WTC11 (cell line): ENCODE data around the gene KRTAP5-2.

ENCODE experiments used
- CREB1 ChIP-seq: sonication (generic); formaldehyde crosslinking; IDR thresholded peaks from 2 replicates; pipeline ENCODE4 v1.8.0; 2023; ENCODE audit warnings: mild to moderate bottlenecking, missing genetic modification reagents
- GABPB1 ChIP-seq: sonication (generic); formaldehyde crosslinking; IDR thresholded peaks from 2 replicates; pipeline ENCODE4 v1.8.1; 2023; ENCODE audit warnings: mild to moderate bottlenecking, missing genetic modification reagents
- SP1 ChIP-seq: sonication (generic); formaldehyde crosslinking; conservative IDR thresholded peaks from 2 replicates; pipeline ENCODE4 v1.8.1; 2022; ENCODE audit warnings: missing genetic modification reagents
- TF ChIP-seq, protein P1 (sequence below): sonication (generic); formaldehyde crosslinking; IDR thresholded peaks from 2 replicates; pipeline ENCODE4 v1.8.1; 2023; ENCODE audit warnings: mild to moderate bottlenecking, missing genetic modification reagents, moderate library complexity
- TF ChIP-seq, protein P2 (sequence below): sonication (generic); formaldehyde crosslinking; IDR thresholded peaks from 2 replicates; pipeline ENCODE4 v1.8.1; 2023; ENCODE audit warnings: mild to moderate bottlenecking, missing genetic modification reagents
- TF ChIP-seq, protein P3 (sequence below): fragments of 200-600 bp; IDR thresholded peaks from 2 replicates; pipeline ENCODE4 v1.8.0; 2022; ENCODE audit warnings: antibody characterized with exemption
- TF ChIP-seq, protein P4 (sequence below): sonication (generic); formaldehyde crosslinking; IDR thresholded peaks from 2 replicates; pipeline ENCODE4 v1.8.1; 2022; ENCODE audit warnings: low read depth, mild to moderate bottlenecking, moderate library complexity, missing genetic modification reagents, borderline replicate concordance
- TF ChIP-seq, protein P5 (sequence below): sonication (generic); formaldehyde crosslinking; IDR thresholded peaks from 2 replicates; pipeline ENCODE4 v1.8.1; 2022; ENCODE audit warnings: missing genetic modification reagents, borderline replicate concordance
- TF ChIP-seq, protein P6 (sequence below): sonication (generic); formaldehyde crosslinking; IDR thresholded peaks from 2 replicates; pipeline ENCODE4 v1.8.0; 2022; ENCODE audit warnings: mild to moderate bottlenecking, missing genetic modification reagents
- TF ChIP-seq, protein P7 (sequence below): sonication (generic); formaldehyde crosslinking; IDR thresholded peaks from 2 replicates; pipeline ENCODE4 v1.8.1; 2023; ENCODE audit warnings: mild to moderate bottlenecking, missing genetic modification reagents, moderate library complexity
- TF ChIP-seq, protein P8 (sequence below): sonication (generic); formaldehyde crosslinking; IDR thresholded peaks from 2 replicates; pipeline ENCODE4 v1.8.0; 2023; ENCODE audit warnings: missing genetic modification reagents
- TF ChIP-seq, protein P9 (sequence below): sonication (generic); formaldehyde crosslinking; IDR thresholded peaks from 2 replicates; pipeline ENCODE4 v1.8.1; 2022; ENCODE audit warnings: mild to moderate bottlenecking, missing genetic modification reagents, moderate library complexity, borderline replicate concordance

DNA sequence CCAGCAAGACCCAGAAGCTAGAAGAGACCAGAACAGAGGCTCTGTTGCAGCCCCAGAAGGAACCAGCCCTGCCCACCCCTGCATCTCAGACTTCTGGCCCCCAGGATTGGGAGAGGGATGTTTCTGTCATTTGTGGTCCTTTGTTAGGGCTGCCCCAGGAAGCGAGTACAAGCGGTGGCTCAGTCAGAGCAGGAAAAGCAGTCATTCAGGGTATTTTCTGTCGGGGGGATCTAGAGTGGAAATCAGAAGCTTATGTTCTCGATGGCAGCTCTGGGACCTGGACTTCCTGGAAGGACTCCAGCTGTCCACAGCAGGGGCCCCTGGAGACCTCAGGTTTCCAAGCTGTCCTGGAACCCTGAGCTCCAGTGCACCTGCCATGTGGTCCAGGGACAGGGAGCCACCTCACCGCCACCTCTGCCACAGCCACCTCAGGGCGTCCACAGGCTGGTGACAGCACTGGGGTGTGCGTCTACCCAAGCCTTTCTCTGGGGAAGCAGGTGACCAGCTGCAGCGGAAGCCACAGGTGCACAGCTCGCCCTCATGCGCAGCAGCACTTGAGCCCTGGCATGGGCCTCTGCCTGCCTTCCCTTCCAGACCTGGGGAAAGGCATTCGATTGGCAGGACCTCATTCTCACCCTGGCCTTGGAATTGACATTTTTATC lies 34.1 kb upstream of the KRTAP5-2 start:
- TF ChIP-seq, protein P1, sequence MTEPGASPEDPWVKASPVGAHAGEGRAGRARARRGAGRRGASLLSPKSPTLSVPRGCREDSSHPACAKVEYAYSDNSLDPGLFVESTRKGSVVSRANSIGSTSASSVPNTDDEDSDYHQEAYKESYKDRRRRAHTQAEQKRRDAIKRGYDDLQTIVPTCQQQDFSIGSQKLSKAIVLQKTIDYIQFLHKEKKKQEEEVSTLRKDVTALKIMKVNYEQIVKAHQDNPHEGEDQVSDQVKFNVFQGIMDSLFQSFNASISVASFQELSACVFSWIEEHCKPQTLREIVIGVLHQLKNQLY = no peak
- TF ChIP-seq, protein P2, sequence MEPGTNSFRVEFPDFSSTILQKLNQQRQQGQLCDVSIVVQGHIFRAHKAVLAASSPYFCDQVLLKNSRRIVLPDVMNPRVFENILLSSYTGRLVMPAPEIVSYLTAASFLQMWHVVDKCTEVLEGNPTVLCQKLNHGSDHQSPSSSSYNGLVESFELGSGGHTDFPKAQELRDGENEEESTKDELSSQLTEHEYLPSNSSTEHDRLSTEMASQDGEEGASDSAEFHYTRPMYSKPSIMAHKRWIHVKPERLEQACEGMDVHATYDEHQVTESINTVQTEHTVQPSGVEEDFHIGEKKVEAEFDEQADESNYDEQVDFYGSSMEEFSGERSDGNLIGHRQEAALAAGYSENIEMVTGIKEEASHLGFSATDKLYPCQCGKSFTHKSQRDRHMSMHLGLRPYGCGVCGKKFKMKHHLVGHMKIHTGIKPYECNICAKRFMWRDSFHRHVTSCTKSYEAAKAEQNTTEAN (CRISPR knock-in tag) = no peak
- TF ChIP-seq, protein P3, sequence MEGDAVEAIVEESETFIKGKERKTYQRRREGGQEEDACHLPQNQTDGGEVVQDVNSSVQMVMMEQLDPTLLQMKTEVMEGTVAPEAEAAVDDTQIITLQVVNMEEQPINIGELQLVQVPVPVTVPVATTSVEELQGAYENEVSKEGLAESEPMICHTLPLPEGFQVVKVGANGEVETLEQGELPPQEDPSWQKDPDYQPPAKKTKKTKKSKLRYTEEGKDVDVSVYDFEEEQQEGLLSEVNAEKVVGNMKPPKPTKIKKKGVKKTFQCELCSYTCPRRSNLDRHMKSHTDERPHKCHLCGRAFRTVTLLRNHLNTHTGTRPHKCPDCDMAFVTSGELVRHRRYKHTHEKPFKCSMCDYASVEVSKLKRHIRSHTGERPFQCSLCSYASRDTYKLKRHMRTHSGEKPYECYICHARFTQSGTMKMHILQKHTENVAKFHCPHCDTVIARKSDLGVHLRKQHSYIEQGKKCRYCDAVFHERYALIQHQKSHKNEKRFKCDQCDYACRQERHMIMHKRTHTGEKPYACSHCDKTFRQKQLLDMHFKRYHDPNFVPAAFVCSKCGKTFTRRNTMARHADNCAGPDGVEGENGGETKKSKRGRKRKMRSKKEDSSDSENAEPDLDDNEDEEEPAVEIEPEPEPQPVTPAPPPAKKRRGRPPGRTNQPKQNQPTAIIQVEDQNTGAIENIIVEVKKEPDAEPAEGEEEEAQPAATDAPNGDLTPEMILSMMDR = no peak
- no peak for TF ChIP-seq SP1 (CRISPR knock-in tag)
- TF ChIP-seq, protein P4, sequence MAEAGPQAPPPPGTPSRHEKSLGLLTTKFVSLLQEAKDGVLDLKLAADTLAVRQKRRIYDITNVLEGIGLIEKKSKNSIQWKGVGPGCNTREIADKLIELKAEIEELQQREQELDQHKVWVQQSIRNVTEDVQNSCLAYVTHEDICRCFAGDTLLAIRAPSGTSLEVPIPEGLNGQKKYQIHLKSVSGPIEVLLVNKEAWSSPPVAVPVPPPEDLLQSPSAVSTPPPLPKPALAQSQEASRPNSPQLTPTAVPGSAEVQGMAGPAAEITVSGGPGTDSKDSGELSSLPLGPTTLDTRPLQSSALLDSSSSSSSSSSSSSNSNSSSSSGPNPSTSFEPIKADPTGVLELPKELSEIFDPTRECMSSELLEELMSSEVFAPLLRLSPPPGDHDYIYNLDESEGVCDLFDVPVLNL (CRISPR knock-in tag) = no peak
- no peak for TF ChIP-seq CREB1 (CRISPR knock-in tag)
- TF ChIP-seq, protein P5, sequence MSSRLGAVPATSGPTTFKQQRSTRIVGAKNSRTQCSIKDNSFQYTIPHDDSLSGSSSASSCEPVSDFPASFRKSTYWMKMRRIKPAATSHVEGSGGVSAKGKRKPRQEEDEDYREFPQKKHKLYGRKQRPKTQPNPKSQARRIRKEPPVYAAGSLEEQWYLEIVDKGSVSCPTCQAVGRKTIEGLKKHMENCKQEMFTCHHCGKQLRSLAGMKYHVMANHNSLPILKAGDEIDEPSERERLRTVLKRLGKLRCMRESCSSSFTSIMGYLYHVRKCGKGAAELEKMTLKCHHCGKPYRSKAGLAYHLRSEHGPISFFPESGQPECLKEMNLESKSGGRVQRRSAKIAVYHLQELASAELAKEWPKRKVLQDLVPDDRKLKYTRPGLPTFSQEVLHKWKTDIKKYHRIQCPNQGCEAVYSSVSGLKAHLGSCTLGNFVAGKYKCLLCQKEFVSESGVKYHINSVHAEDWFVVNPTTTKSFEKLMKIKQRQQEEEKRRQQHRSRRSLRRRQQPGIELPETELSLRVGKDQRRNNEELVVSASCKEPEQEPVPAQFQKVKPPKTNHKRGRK (CRISPR knock-in tag) = no peak
- TF ChIP-seq, protein P6, sequence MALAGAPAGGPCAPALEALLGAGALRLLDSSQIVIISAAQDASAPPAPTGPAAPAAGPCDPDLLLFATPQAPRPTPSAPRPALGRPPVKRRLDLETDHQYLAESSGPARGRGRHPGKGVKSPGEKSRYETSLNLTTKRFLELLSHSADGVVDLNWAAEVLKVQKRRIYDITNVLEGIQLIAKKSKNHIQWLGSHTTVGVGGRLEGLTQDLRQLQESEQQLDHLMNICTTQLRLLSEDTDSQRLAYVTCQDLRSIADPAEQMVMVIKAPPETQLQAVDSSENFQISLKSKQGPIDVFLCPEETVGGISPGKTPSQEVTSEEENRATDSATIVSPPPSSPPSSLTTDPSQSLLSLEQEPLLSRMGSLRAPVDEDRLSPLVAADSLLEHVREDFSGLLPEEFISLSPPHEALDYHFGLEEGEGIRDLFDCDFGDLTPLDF (CRISPR knock-in tag) = no peak
- no peak for TF ChIP-seq GABPB1
- TF ChIP-seq, protein P7, sequence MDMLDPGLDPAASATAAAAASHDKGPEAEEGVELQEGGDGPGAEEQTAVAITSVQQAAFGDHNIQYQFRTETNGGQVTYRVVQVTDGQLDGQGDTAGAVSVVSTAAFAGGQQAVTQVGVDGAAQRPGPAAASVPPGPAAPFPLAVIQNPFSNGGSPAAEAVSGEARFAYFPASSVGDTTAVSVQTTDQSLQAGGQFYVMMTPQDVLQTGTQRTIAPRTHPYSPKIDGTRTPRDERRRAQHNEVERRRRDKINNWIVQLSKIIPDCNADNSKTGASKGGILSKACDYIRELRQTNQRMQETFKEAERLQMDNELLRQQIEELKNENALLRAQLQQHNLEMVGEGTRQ (CRISPR knock-in tag) = no peak
- TF ChIP-seq, protein P8, sequence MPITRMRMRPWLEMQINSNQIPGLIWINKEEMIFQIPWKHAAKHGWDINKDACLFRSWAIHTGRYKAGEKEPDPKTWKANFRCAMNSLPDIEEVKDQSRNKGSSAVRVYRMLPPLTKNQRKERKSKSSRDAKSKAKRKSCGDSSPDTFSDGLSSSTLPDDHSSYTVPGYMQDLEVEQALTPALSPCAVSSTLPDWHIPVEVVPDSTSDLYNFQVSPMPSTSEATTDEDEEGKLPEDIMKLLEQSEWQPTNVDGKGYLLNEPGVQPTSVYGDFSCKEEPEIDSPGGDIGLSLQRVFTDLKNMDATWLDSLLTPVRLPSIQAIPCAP = no peak
- TF ChIP-seq, protein P9, sequence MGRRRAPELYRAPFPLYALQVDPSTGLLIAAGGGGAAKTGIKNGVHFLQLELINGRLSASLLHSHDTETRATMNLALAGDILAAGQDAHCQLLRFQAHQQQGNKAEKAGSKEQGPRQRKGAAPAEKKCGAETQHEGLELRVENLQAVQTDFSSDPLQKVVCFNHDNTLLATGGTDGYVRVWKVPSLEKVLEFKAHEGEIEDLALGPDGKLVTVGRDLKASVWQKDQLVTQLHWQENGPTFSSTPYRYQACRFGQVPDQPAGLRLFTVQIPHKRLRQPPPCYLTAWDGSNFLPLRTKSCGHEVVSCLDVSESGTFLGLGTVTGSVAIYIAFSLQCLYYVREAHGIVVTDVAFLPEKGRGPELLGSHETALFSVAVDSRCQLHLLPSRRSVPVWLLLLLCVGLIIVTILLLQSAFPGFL (CRISPR knock-in tag) = no peak
